ENCODE measurements around the gene SEC63.

Gene SEC63

DNA sequence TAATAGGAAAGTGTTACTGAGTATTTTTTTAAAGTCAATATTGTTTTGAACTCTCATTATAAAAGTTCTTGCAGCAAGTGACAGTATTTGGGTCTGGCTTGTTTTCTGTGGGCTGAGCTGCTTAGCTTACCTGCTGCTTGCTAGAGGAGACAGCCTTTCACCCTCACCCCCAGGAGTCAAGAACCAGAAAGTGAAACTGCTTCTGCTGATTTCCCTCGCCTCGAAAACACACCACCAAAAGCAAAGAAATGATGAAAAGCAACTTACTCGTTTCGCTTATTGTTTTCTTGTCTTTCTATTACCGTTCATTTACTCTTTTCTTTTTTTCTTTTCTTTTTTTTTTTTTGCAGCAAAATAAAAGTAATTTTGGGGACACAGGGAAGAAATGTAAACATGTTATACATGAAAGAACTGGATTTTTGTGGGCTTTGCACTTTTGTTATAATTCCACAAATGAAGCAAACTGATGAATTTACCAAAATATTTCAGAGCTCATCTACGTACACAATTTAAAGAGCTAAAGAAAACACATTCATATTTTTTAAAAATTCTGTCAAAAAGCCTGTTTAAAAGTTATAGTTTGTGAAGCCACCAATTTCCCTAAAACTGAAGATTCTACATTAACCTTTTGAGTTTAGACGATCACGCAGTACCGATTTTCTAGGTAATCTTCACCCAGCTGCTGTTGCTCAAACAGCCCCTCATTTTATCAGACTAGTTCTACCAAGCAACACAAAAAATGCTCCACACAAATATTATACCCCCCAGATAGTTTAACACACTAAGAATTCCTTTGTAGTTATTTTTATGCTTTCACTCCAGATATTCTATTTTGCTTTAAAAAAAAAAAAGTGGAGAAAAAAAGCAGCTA lies 135.6 kb downstream of the SEC63 start:
- no peak for DNase-seq (ENCODE audit: low read depth, low spot score)
- no peak overlapping the region for H3K27ac ChIP-seq

DNA sequence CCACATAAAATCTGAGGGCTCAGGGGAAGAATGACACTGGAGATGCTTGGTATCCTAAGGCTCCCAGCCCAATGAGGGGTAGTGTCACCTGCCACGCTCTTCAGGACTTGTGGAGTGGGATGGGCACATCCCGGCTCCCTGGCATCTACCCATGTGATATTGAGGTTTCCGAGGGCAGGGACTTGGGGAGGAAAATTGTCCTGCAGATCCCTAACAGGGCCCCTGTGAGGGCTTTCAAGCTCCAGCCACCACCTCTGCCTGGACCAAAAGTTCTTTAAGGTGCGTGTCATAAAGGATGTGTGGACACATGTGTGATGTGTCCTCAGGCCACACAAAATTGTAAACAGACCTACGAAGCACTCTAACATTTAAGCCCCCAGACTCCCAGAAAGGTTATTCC lies 136.4 kb downstream of the SEC63 start:
- no peak for DNase-seq (ENCODE audit: low read depth, low spot score)
- H3K27ac ChIP-seq, result no peak overlapping the region

DNA sequence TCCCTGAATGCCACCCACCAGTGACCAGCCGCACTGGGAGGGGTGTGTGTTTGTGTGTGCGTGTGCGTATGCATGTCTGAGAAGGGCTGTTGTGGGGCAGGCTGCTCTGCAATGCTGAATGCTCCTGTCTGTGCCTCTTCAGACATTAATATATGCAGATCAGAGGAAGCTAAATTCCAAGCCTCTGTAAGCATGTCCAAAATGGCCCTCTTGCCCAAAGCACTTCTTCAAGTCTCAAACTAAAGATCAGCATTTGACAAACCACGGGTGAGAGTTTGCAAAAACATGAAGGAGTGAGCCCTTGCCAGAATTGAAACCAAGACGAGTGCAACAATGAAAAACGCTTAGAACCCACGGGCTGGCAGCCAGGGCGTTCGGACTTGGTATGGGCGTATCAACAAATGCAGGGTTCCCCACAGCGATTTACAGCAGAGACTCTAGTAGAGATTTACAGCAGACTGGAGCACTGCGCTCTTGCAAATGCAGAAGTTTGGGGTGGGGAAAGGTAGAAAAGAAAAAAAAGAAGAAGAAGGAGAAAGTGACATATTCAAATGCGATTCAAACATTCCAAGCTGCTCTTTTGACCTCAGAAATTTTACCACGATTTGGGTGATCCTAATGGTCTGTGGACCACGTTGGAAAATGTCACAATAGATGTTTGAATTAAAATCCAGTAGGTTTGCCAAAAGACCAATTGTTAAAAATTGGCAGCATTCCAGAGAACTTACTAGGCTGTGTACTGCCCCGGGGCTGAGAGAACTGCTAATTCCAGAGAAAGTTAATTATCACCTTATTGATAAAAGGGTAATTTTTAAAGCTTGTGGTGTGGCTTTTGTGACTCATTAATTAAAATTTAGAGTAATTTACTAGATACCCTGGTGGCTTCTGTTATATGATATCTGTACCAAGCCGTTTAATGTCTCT lies 137.4 kb downstream of the SEC63 start:
- DNase-seq (ENCODE audit: low read depth, low spot score), result no peak
- H3K27ac ChIP-seq, result peak overlapping the region; percentile 13

DNA sequence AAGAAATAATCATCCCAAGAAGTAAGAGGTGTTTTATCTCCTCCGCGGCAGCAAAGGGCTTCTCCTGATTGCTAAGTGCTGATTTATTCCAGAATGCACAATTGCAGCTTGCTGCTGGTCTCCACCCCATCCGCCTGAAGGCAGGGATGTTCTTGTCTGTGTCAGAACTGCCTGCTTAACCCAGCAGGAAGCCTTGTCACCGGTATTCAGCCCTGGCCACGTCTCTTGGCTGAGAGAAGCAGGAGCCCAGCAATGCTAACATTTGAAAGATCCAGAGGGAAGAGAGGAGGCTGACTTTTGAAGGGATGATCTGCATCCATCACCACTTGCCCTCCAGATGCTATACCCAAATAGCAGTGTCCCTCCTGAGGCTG lies 138.1 kb downstream of the SEC63 start:
- no peak for DNase-seq (ENCODE audit: low read depth, low spot score)
- H3K27ac ChIP-seq, result peak overlapping the region; percentile 13

DNA sequence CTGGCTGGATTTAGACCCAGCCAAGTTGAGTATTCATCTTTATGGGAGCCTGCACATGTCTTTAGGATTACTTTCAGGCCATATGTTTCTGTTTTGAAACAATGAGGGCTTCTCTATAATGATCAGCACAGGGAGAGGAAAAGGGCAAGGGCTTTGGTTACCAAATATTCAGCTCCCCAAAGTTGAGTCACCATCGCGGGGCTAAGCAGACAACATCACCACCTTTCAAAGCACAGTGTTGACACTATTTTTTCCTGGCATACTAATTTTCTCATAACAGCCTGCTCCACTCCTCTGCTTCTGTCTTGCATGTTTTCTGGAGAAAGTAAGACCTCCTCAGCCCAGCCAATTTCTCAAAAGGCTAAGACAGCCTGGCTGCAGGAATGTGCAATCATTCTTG lies 138.8 kb downstream of the SEC63 start:
- no peak for DNase-seq (ENCODE audit: low read depth, low spot score)
- no peak overlapping the region for H3K27ac ChIP-seq

DNA sequence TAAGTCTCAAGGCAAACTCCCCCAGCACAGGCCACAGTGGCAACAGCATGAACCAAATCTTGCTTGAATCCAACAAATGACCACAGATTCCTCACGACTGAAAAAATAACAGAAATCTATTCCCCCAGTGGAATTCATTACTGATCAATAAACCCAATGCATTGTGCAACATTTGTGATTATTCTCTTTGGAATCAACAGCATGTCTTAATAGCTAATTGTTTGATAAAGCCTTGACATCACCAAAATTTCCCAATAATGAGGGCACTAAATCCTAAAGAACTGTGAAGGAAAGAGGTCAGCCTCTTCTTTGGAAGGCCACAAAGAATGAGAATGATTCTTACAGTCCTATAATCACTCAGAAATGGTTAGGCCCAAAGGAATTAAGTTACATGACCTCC lies 139.7 kb downstream of the SEC63 start:
- no peak overlapping the region for H3K27ac ChIP-seq
- no peak for DNase-seq (ENCODE audit: low read depth, low spot score)

DNA sequence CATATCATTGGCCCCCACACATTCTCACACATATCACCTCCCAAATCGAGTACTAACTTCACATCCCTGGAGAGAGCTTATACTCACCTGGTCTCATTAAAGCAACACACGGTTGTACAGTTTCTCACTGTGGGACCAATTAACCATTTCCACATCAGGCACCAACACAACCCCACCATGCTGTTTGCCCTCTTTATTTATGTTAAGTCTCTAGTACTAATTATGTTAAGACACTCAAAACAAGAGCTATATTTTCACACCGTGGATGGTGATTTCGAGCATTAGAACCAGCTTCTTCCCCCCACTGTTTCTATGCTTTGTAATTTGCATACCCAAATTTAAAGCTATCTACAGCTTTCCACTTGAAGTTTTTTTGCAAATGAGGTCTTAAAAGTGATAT lies 140.2 kb downstream of the SEC63 start:
- H3K27ac ChIP-seq, result no peak overlapping the region
- no peak for DNase-seq (ENCODE audit: low read depth, low spot score)

Data from epithelial cell of prostate (primary cell).